Measurements from ENCODE around the gene KCND2. TPM values are rescaled to one million over a fixed set of nuclear protein-coding genes. Genes with fewer than 3 reads are reported as not detected.
"Not testable (repeated sequence)": the region's sequence is repeated elsewhere in the genome, so short reads cannot be mapped to it uniquely, and the experiment has no call there.

KCND2 gene
- total RNA-seq, 4 donors from 2014 or later: 0.83 to 1.9 (median 1.2) TPM

DNA sequence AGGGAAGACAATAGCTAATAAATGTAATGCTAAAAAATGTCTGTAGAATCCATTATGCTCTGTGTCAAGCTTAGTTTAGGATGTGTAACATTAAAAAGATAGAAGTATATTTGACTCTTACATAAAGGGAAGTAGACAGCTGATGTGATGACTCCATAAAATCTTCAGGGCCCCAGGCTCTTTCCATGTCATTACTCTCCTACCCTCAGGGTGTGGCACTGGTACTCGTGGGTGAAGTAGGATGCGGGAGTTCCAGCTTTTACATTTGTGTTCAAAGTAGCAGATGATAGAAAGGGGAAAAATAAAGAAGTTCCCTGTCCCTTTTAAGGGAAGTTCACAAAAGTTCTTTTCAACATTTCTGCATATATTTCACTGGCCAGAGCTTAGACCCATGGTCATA is 427.8 kb downstream of the KCND2 start:
- Histone ChIP-seq H3K27me3 (no peaks in the 10 kb centered on the region), H3K4me1 (no peaks in the 10 kb centered on the region), H3K36me3 (no peaks in the 10 kb centered on the region), H3K4me3 (no peak overlapping the region), H3K27ac (replicated peaks in 1 of 4) (no peak overlapping the region), H3K9me3 (no peaks in the 10 kb centered on the region)
- intact Hi-C loops (cut with DNase I): no loop called here
- DNase-seq (ENCODE audit: extremely low spot score): no peak
- WGBS: 80% methylated on average over 2 of the region's 2 CpGs
- TF ChIP-seq EP300 (IDR thresholded peaks at IDR 0.05): no peak
- TF ChIP-seq POLR2AphosphoS5 (IDR thresholded peaks at IDR 0.05): no peak
- no peak for TF ChIP-seq POLR2A (IDR thresholded peaks at IDR 0.05; ENCODE audit: low read depth)
- TF ChIP-seq, protein P1, sequence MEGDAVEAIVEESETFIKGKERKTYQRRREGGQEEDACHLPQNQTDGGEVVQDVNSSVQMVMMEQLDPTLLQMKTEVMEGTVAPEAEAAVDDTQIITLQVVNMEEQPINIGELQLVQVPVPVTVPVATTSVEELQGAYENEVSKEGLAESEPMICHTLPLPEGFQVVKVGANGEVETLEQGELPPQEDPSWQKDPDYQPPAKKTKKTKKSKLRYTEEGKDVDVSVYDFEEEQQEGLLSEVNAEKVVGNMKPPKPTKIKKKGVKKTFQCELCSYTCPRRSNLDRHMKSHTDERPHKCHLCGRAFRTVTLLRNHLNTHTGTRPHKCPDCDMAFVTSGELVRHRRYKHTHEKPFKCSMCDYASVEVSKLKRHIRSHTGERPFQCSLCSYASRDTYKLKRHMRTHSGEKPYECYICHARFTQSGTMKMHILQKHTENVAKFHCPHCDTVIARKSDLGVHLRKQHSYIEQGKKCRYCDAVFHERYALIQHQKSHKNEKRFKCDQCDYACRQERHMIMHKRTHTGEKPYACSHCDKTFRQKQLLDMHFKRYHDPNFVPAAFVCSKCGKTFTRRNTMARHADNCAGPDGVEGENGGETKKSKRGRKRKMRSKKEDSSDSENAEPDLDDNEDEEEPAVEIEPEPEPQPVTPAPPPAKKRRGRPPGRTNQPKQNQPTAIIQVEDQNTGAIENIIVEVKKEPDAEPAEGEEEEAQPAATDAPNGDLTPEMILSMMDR (IDR thresholded peaks at IDR 0.05): no peak

DNA sequence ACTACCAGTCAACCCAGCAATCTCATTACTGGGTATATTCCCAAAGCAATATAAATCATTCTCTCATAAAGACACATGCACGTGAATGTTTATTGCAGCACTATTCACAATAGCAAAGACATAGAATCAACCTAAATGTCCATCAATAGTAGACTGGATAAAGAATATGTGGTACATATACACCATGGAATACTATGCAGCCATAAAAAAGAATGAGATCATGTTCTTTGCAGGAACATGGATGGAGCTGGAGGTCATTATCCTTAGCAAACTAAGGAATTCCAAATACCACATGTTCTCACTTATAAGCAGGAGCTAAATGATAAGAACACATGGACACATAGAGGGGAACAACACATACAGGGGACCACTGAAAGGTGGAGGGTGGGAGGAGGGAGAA is 429.4 kb downstream of the KCND2 start:
- H3K36me3 ChIP-seq; DNase-seq (ENCODE audit: extremely low spot score); H3K27me3 ChIP-seq; H3K4me3 ChIP-seq; H3K4me1 ChIP-seq; intact Hi-C loops (cut with DNase I); H3K27ac ChIP-seq (replicated peaks in 1 of 4); H3K9me3 ChIP-seq: not testable (repeated sequence)
- WGBS: 90% methylated on average over 1 of the region's 1 CpG

GRCh38 chr7:120703585-120704240 is 430.7 kb downstream of the KCND2 start:
- TF ChIP-seq EP300 (IDR thresholded peaks at IDR 0.05): no peak
- no peak for TF ChIP-seq POLR2A (IDR thresholded peaks at IDR 0.05; ENCODE audit: low read depth)
- TF ChIP-seq, protein P1 (IDR thresholded peaks at IDR 0.05): no peak
- no peak for TF ChIP-seq POLR2AphosphoS5 (IDR thresholded peaks at IDR 0.05)
- no peak for DNase-seq (ENCODE audit: extremely low spot score)
- Histone ChIP-seq H3K4me1 (no peaks in the 10 kb centered on the region), H3K27ac (replicated peaks in 1 of 4) (no peak overlapping the region), H3K27me3 (no peaks in the 10 kb centered on the region), H3K9me3 (no peaks in the 10 kb centered on the region), H3K4me3 (no peak overlapping the region), H3K36me3 (no peaks in the 10 kb centered on the region)
- intact Hi-C loops (cut with DNase I): no loop called here
- WGBS: 68% methylated on average over 3 of the region's 3 CpGs

DNA sequence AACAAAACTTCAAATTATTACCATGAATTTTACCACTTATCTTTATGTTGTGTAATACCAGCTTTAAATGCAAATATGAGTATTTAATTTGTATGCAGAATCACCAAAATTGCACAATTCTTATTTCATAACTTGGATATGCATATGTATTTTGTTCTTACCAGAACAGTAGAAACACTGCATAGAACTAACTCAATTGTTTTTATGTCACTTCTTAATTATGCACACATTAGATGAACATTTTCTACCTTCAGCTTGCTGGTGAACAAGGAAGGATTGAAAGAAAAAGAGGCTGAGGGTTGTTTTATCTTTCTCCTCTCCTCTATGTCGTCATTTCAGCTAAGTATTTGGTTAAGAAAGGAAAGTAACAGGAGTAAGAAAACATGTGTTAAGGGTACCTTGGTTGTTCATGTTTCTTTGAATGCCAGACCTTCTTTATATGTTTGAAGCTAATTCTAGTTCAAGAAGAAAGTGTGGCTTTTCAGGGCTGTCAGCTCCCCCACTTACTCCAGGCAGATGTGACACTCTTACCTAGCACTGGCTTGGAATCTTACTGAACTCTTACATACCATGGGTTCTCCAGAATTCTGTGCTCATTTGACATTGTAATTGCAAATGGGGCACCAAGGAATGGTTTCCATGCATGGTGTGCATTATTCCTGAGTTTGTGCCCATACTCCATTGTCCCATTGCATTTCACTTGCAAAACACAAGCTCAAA is 436.4 kb downstream of the KCND2 start:
- WGBS: 72% methylated on average over 1 of the region's 1 CpG
- no peaks in the 10 kb centered on the region for H3K4me1 ChIP-seq
- intact Hi-C loops (cut with DNase I): no loop called here

DNA sequence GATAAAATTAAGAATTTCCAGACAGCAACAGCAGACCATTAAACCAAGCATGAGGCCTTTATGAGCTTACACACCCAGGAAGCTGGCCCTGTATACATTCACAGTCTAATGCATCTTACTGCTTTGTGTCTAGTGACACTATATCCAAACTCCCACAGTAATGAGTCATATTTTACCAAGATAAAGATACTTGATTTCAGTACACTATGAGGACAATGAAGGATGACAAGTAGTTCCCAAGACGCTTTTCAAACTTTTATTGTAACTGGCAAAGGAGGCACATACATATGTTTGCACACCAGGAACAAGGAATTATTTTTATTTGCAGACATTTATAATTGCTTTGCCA is 437.0 kb downstream of the KCND2 start:
- no peaks in the 10 kb centered on the region for H3K9me3 ChIP-seq
- TF ChIP-seq, protein P1 (IDR thresholded peaks at IDR 0.05): no peak
- TF ChIP-seq POLR2A (IDR thresholded peaks at IDR 0.05; ENCODE audit: low read depth): no peak
- no peak for TF ChIP-seq EP300 (IDR thresholded peaks at IDR 0.05)
- no peak for TF ChIP-seq POLR2AphosphoS5 (IDR thresholded peaks at IDR 0.05)
- 74% methylated on average over 1 of the region's 1 CpG for WGBS

More for the DNA sequence above, 436.4 kb downstream of the KCND2 start:
- DNase-seq (ENCODE audit: extremely low spot score): no peak
- no peaks in the 10 kb centered on the region for H3K9me3 ChIP-seq
- H3K4me3 ChIP-seq: no peak overlapping the region
- H3K27ac ChIP-seq (replicated peaks in 1 of 4): no peak overlapping the region
- H3K27me3 ChIP-seq: no peaks in the 10 kb centered on the region
- no peak for TF ChIP-seq EP300 (IDR thresholded peaks at IDR 0.05)
- TF ChIP-seq, protein P1 (IDR thresholded peaks at IDR 0.05): no peak
- no peaks in the 10 kb centered on the region for H3K36me3 ChIP-seq

More for the DNA sequence above, 437.0 kb downstream of the KCND2 start:
- Histone ChIP-seq H3K4me3 (no peak overlapping the region), H3K27me3 (no peaks in the 10 kb centered on the region), H3K27ac (replicated peaks in 1 of 4) (no peak overlapping the region), H3K4me1 (no peaks in the 10 kb centered on the region), H3K36me3 (no peaks in the 10 kb centered on the region)
- intact Hi-C loops (cut with DNase I): no loop called here
- DNase-seq (ENCODE audit: extremely low spot score): no peak

All from esophagus muscularis mucosa (tissue), 4 donors.